K562 (cell line): Measurements from ENCODE around the gene ECSIT. TPM values are rescaled to one million over a fixed set of nuclear protein-coding genes. Genes with fewer than 3 reads are reported as not detected.

Experiments used
- ADNP ChIP-seq: fragments of 200-800 bp; sonication (Bioruptor generic); IDR thresholded peaks from 2 replicates; pipeline ENCODE4 v1.6.1; 2016; ENCODE audit warnings: missing genetic modification characterization, missing compliant biosample characterization
- BCOR ChIP-seq: fragments of 450-650 bp; IDR thresholded peaks from 2 replicates; pipeline ENCODE4 v1.6.1; 2016
- BMI1 ChIP-seq: fragments of 150-350 bp; IDR thresholded peaks from 2 replicates; pipeline ENCODE4 v1.6.1; 2014; ENCODE audit warnings: low read length
- CCNT2 ChIP-seq: IDR thresholded peaks from 2 replicates; pipeline ENCODE4 v1.6.1; 2011; ENCODE audit warnings: borderline replicate concordance, low read depth, mild to moderate bottlenecking, moderate library complexity, mixed read lengths, low read length; ENCODE audit not compliant: insufficient read length; ENCODE audit errors: extremely low read depth
- KAT7 ChIP-seq: sonication (generic); formaldehyde crosslinking; IDR thresholded peaks from 2 replicates; pipeline ENCODE4 v1.8.0; 2022; ENCODE audit warnings: missing genetic modification reagents, mild to moderate bottlenecking, borderline replicate concordance
- MEIS2 ChIP-seq: fragments of 450-650 bp; IDR thresholded peaks from 2 replicates; pipeline ENCODE4 v1.6.1; 2014; ENCODE audit warnings: mild to moderate bottlenecking; ENCODE audit not compliant: partially characterized antibody
- NR2C1 ChIP-seq, 2 experiments: fragments of 450-650 bp; IDR thresholded peaks; 2 replicates each; pipeline ENCODE4 v1.6.1; 2017; ENCODE audit warnings: mild to moderate bottlenecking in 2 of 2, antibody characterized with exemption in 1 of 2, inconsistent platforms in 1 of 2, missing compliant biosample characterization in 1 of 2, missing genetic modification characterization in 1 of 2
- PKNOX1 ChIP-seq: fragments of 450-650 bp; IDR thresholded peaks from 2 replicates; pipeline ENCODE4 v1.6.1; 2016
- SMARCA4 ChIP-seq: fragments of 450-650 bp; IDR thresholded peaks from 2 replicates; pipeline ENCODE4 v1.6.1; 2016
- SMARCA5 ChIP-seq: fragments of 450-650 bp; IDR thresholded peaks from 2 replicates; pipeline ENCODE4 v1.6.1; 2016
- USF1 ChIP-seq: sonication (generic); formaldehyde crosslinking; IDR thresholded peaks from 2 replicates; pipeline ENCODE4 v1.9.0; 2022; ENCODE audit warnings: mild to moderate bottlenecking, missing genetic modification reagents
- ZNF311 ChIP-seq: fragments of 250-450 bp; sonication (Bioruptor Pico); IDR thresholded peaks from 2 replicates; pipeline ENCODE4 v1.4.0; 2020; ENCODE audit warnings: mild to moderate bottlenecking, moderate library complexity
- polyA plus RNA-seq, 8 experiments: library from polyadenylated mRNA; depleted of rRNA in 4 of 8; stranded (reverse) in 5 of 8; unstranded in 3 of 8; fragments of >200 nt; fragmentation: Nextera tagmentation in 2 of 8; fragmentation: Illumina TruSeq in 1 of 8; extraction: Ambion mirVana in 2 of 8; extraction: Trizol in 1 of 8; gene quantifications; 2 replicates each; pipeline versions ENCODE4 v1.2.1 to v1.2.3, GENCODE V29; 2011 to 2014; ENCODE audit warnings: inconsistent platforms in 1 of 8, missing spikeins in 1 of 8
- total RNA-seq, 7 experiments: library from RNA; depleted of rRNA in 6 of 7; stranded (reverse); fragments of >200 nt in 6 of 7; fragmentation: Illumina TruSeq in 2 of 7; extraction: Trizol in 2 of 7; gene quantifications; 2 replicates each; pipeline versions ENCODE4 v1.2.1 to v1.2.3, GENCODE V29; 2011 to 2021; ENCODE audit warnings: low replicate concordance in 1 of 7

ECSIT gene
- total and polyA plus RNA-seq, 9 of the 15 experiments (the other 6 are each of a cell fraction or from before 2014, with no cell fraction given): 1.1 to 82.5 (median 43.9) TPM

- TF ChIP-seq ADNP (peak; percentile 66; the same call in 1 of the 2 replicates), SMARCA5 (0 out of 2 replicates have a peak, but pooled peaks have one; percentile 54), CCNT2 (no peak), BCOR (peak; percentile 88), NR2C1 (IDR thresholded peaks at IDR 0.05) (no peak), NR2C1 (tag; IDR thresholded peaks at IDR 0.05) (no peak), SMARCA4 (no peak), ZNF311 (CRISPR knock-in tag) (no peak), KAT7 (CRISPR knock-in tag) (no peak), MEIS2 (peak; percentile 34), BMI1 (no peak), USF1 (CRISPR knock-in tag) (0 out of 2 replicates have a peak, but pooled peaks have one; percentile 43), PKNOX1 (peak; percentile 52)
- TF ChIP-seq, all 486 proteins: peak for 11
Observed at GRCh38 chr19:11458236-11458900, 70.6 kb downstream of the ECSIT start (continued).
